ENCODE data around the gene SMIM32. TPM values are rescaled to one million over a fixed set of nuclear protein-coding genes. Genes with fewer than 3 reads are reported as not detected.

SMIM32 gene
- total and polyA plus RNA-seq, 2 of the 13 experiments (the other 11 are each of a cell fraction or from before 2014, with no cell fraction given) = 0.15 to 0.20 TPM

DNA sequence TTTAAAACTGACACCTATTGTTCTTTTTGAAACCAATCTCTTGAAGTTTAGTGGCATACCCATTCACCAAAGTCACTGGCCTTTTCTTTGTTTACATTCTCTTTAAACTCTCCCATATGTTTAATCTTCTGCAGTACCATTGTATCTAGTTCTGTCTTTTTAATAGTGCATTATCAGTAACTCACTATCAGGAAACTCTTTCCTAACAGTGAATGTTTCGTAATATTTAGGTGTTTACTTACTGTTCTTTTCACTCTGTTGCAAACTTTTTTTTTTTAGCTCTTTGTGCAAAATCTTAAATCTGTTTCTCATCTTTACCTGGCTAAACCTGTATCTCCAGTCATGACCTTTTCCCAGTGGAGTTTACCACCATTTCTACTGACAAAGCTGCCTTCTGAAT, 43.1 kb downstream of the SMIM32 start (continued):
- TF ChIP-seq, protein P1, sequence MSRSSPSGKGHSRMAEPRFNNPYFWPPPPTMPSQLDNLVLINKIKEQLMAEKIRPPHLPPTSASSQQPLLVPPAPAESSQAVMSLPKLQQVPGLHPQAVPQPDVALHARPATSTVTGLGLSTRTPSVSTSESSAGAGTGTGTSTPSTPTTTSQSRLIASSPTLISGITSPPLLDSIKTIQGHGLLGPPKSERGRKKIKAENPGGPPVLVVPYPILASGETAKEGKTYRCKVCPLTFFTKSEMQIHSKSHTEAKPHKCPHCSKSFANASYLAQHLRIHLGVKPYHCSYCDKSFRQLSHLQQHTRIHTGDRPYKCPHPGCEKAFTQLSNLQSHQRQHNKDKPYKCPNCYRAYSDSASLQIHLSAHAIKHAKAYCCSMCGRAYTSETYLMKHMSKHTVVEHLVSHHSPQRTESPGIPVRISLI (CRISPR knock-in tag; IDR thresholded peaks at IDR 0.05; ENCODE audit: borderline replicate concordance) = peak; percentile 73; the same call in 1 of the 2 replicates
- TF ChIP-seq STAG1 (CRISPR knock-in tag; IDR thresholded peaks at IDR 0.05) (no peak), NCOA1 (CRISPR knock-in tag; IDR thresholded peaks at IDR 0.05) (no peak), KMT2A (CRISPR knock-in tag; IDR thresholded peaks at IDR 0.05) (no peak)

DNA sequence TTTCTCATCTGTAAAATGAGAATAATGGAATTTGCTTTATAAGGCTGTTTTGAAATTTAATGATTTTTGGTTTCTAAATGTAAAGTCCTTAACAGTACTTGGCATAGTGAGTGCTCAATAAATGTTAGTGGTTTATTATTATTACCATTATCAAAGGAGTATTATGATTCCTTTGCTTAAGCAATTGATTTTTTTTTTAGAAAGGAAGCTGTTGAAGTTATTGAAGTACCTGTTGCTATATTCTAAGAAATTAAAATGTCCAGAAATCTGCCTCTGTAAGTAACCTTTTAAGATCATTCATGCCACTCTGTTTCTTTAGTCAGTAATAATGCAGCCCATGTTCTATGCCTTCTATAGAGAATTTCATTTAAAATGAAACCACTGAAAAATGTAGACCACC, 45.3 kb downstream of the SMIM32 start:
- no peak overlapping the region for H3K9ac ChIP-seq (ENCODE audit: insufficient read depth, low read depth, low read length)
- H3K4me3 ChIP-seq (replicated peaks in 1 of 3; ENCODE audit: insufficient read depth in 1 of 3, low read depth in 2 of 3, low read length in 3 of 3) = no peak overlapping the region
- in situ Hi-C loops (cut with HindIII; ENCODE audit: extremely low pct_ligation_motif_present, low pct_unique_long_range_greater_than_20kb) = no loop called here
- ChIA-PET CTCF (ENCODE audit: low intra/inter-chr PET ratio, low total read pairs) (no interaction called here), POLR2A (no interaction called here)
- no peaks in the 10 kb centered on the region for H3K9me3 ChIP-seq (ENCODE audit: low read length)
- H3K36me3 ChIP-seq (replicated peaks in 1 of 2; ENCODE audit: control insufficient read depth in 1 of 2, insufficient read depth in 2 of 2, low read length in 2 of 2) = peaks cover 2 to 10% of the 10 kb centered on the region in 2 experiments; a peak in 3 of 5 replicates
- H4K20me1 ChIP-seq (ENCODE audit: insufficient read depth, low read length) = peaks cover 50% of the 10 kb centered on the region
- intact Hi-C loops (cut with micrococcal nuclease; ENCODE audit: unreplicated experiment) = no loop called here
- H3K4me1 ChIP-seq (ENCODE audit: insufficient read depth, low read length) = peaks cover 44% of the 10 kb centered on the region
- no peak overlapping the region for H3K27ac ChIP-seq (ENCODE audit: extremely low read length, insufficient read depth, low read length)
- BruUV-seq (replicated peaks) = no TSS peak
- H3K79me2 ChIP-seq (ENCODE audit: insufficient read depth, low read length) = peaks cover 100% of the 10 kb centered on the region
- H3K4me2 ChIP-seq (ENCODE audit: low read depth, low read length) = no peak overlapping the region
- ATAC-seq = no peak
- H2AFZ ChIP-seq (ENCODE audit: low read length) = no peak overlapping the region
- no peak for DNase-seq (ENCODE audit: low spot score)
- no peak for FAIRE-seq
- no peaks in the 10 kb centered on the region for H3K27me3 ChIP-seq (ENCODE audit: control insufficient read depth in 1 of 2, insufficient read depth in 2 of 2, low read length in 2 of 2)
- TF ChIP-seq, protein P2, sequence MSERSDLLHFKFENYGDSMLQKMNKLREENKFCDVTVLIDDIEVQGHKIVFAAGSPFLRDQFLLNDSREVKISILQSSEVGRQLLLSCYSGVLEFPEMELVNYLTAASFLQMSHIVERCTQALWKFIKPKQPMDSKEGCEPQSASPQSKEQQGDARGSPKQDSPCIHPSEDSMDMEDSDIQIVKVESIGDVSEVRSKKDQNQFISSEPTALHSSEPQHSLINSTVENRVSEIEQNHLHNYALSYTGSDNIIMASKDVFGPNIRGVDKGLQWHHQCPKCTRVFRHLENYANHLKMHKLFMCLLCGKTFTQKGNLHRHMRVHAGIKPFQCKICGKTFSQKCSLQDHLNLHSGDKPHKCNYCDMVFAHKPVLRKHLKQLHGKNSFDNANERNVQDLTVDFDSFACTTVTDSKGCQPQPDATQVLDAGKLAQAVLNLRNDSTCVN (CRISPR knock-in tag; IDR thresholded peaks at IDR 0.05; ENCODE audit: borderline replicate concordance) = no peak
- TF ChIP-seq, protein P3, sequence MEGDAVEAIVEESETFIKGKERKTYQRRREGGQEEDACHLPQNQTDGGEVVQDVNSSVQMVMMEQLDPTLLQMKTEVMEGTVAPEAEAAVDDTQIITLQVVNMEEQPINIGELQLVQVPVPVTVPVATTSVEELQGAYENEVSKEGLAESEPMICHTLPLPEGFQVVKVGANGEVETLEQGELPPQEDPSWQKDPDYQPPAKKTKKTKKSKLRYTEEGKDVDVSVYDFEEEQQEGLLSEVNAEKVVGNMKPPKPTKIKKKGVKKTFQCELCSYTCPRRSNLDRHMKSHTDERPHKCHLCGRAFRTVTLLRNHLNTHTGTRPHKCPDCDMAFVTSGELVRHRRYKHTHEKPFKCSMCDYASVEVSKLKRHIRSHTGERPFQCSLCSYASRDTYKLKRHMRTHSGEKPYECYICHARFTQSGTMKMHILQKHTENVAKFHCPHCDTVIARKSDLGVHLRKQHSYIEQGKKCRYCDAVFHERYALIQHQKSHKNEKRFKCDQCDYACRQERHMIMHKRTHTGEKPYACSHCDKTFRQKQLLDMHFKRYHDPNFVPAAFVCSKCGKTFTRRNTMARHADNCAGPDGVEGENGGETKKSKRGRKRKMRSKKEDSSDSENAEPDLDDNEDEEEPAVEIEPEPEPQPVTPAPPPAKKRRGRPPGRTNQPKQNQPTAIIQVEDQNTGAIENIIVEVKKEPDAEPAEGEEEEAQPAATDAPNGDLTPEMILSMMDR (CRISPR knock-in tag; IDR thresholded peaks at IDR 0.05) = no peak
- TF ChIP-seq RBM39 (IDR thresholded peaks at IDR 0.05; ENCODE audit: low read depth, low read length, poor library complexity, severe bottlenecking) = no peak
- TF ChIP-seq ADNP (CRISPR knock-in tag; IDR thresholded peaks at IDR 0.05) = no peak
- no peak for TF ChIP-seq DPF2 (CRISPR knock-in tag; IDR thresholded peaks at IDR 0.05; ENCODE audit: borderline replicate concordance, low read depth)
- no peak for TF ChIP-seq EP300 (IDR thresholded peaks at IDR 0.05; ENCODE audit: low read depth in 2 of 2, low read length in 2 of 2)
- TF ChIP-seq EP300 (CRISPR knock-in tag; IDR thresholded peaks at IDR 0.05; ENCODE audit: borderline replicate concordance) = no peak
- TF ChIP-seq, protein P4, sequence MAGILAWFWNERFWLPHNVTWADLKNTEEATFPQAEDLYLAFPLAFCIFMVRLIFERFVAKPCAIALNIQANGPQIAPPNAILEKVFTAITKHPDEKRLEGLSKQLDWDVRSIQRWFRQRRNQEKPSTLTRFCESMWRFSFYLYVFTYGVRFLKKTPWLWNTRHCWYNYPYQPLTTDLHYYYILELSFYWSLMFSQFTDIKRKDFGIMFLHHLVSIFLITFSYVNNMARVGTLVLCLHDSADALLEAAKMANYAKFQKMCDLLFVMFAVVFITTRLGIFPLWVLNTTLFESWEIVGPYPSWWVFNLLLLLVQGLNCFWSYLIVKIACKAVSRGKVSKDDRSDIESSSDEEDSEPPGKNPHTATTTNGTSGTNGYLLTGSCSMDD (CRISPR knock-in tag; IDR thresholded peaks at IDR 0.05) = no peak
- TF ChIP-seq SP5 (CRISPR knock-in tag; IDR thresholded peaks at IDR 0.05; ENCODE audit: borderline replicate concordance, low read depth) = no peak
- no peak for TF ChIP-seq ZNF746 (CRISPR knock-in tag; IDR thresholded peaks at IDR 0.05)
- TF ChIP-seq GABPB1 (CRISPR knock-in tag; IDR thresholded peaks at IDR 0.05) = no peak
- no peak for TF ChIP-seq HNRNPH1 (optimal IDR thresholded peaks at IDR 0.05; ENCODE audit: low read depth, low read length)
- no peak for TF ChIP-seq KAT8 (CRISPR knock-in tag; IDR thresholded peaks at IDR 0.05)
- TF ChIP-seq, protein P5, sequence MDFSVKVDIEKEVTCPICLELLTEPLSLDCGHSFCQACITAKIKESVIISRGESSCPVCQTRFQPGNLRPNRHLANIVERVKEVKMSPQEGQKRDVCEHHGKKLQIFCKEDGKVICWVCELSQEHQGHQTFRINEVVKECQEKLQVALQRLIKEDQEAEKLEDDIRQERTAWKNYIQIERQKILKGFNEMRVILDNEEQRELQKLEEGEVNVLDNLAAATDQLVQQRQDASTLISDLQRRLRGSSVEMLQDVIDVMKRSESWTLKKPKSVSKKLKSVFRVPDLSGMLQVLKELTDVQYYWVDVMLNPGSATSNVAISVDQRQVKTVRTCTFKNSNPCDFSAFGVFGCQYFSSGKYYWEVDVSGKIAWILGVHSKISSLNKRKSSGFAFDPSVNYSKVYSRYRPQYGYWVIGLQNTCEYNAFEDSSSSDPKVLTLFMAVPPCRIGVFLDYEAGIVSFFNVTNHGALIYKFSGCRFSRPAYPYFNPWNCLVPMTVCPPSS (IDR thresholded peaks at IDR 0.05) = no peak
- TF ChIP-seq ZFP90 (CRISPR knock-in tag; IDR thresholded peaks at IDR 0.05; ENCODE audit: borderline replicate concordance) = no peak
